Psoas muscle (tissue), 8 donors: Measurements from ENCODE around the gene CAB39L. TPM values are rescaled to one million over a fixed set of nuclear protein-coding genes. Genes with fewer than 3 reads are reported as not detected.

Source experiments
- ATAC-seq, 4 donors: fragments of 200-7000 bp; cut with Tn5 transposase; one replicate each; pipeline ENCODE4 v1.9.1; 2020; ENCODE audit warnings: moderate library complexity in 3 of 4, mild to moderate bottlenecking in 2 of 4
- DNase-seq, 2 donors: peaks; one replicate each; pipeline ENCODE4 v3.0.0-alpha.2; 2020
- H3K27ac ChIP-seq: fragments of 200-600 bp; one replicate; pipeline ENCODE4 v1.8.0; 2022
- H3K27me3 ChIP-seq, 3 donors: fragments of 200-600 bp in 1 of 3; one replicate each; pipeline versions ENCODE4 v1.6.1 to v1.8.0; 2013 to 2022; ENCODE audit warnings: low read length in 2 of 3, mild to moderate bottlenecking in 2 of 3, moderate library complexity in 1 of 3; ENCODE audit not compliant: insufficient read depth in 3 of 3
- H3K36me3 ChIP-seq, 2 donors: fragments of 200-600 bp in 1 of 2; one replicate each; pipeline versions ENCODE4 v1.6.1 to v1.8.0; 2013 to 2022; ENCODE audit warnings: low read depth in 1 of 2, mild to moderate bottlenecking in 1 of 2, moderate library complexity in 1 of 2; ENCODE audit not compliant: insufficient read depth in 1 of 2
- H3K4me1 ChIP-seq: fragments of 200-600 bp; one replicate; pipeline ENCODE4 v1.8.0; 2022
- H3K4me3 ChIP-seq: fragments of 200-600 bp; one replicate; pipeline ENCODE4 v1.8.0; 2022; ENCODE audit warnings: mild to moderate bottlenecking
- H3K9me3 ChIP-seq: fragments of 200-600 bp; one replicate; pipeline ENCODE4 v1.8.0; 2022
- WGBS, 3 donors: extraction: QIAGEN DNeasy Blood & Tissue Kit; methylation state at CpG; one replicate each; pipeline versions ENCODE4 v1.1.6 to v1.1.7; 2013; 5-methylcytosine and 5-hydroxymethylcytosine counted together
- intact Hi-C, 2 donors: fragments of 100-400 bp; cut with DNase I; formaldehyde crosslinking; loops; one replicate each; pipeline versions ENCODE4 v1.11.0 to v1.14.2; 2022
- polyA plus RNA-seq, 3 donors: library from polyadenylated mRNA; stranded (reverse); fragments of 200-250 nt; gene quantifications; one replicate each; pipeline ENCODE4 v1.2.3, GENCODE V29; 2013
- total RNA-seq, 4 donors: library from RNA; stranded (reverse); fragmentation: NEBNext Ultra II Directional in 2 of 4; extraction: Animal tissue kit (Norgen Biotek cat#: 25700) in 2 of 4; gene quantifications; one replicate each; pipeline versions ENCODE4 v1.2.1 to v1.2.4, GENCODE V29; 2021 to 2023
- TF ChIP-seq, protein P1 (sequence below): fragments of 200-600 bp; IDR thresholded peaks from one replicate; pipeline ENCODE4 v1.8.0; 2022; ENCODE audit warnings: antibody characterized with exemption
- donor health status: healthy with polysubstance abuse.
- donor health status: DM: no; HTN: no; CAD: no; lungs with moderate emphysema.
- donor health status: Bipolar disorder and iron deficiency.
- donor health status: healthy.
- donor health status: DM: yes; HTN: yes; CAD: no.
- donor health status: DM: no; HTN: no; CAD: no.
- donor health status: DM: no; HTN: no; CAD: no.
- donor health status: DM: yes; HTN: yes; CAD: no.

The CAB39L gene
- total and polyA plus RNA-seq, 7 donors = 1.5 to 13.3 (median 3.0) TPM

DNA sequence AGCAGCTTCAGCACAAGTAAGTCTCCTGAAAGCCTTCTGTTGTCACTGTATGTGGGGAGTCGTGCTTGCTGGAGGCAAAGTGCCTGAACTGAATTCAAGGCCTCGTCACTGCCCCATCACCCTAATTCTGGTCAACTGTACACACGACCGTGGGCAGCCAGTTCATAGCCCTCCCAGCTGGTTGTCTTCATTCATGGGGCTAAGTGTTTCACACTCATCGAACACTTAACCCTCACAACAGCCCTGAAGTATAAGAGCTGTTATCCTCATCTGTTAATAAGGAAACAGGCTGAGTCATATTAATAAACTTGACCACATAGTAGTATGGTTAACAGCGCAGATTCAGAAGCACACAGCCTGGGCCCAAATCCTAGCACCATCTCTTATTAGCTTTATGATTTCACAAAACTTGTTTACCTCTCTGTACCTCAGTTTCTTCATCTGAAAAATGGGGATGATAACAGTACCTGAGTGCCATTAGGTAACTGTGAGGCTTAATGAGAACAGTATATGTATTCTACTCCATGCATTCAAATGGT, 129.5 kb downstream of the CAB39L start:
- peak overlapping the region; percentile 5 for H3K27ac ChIP-seq
- intact Hi-C loops = no loop called here
- no peaks in the 10 kb centered on the region for H3K36me3 ChIP-seq
- DNase-seq = no peak
- WGBS, 3 donors = 76 to 84% (median 82%) methylated on average over 6 of the region's 6 CpGs
- TF ChIP-seq, protein P1, sequence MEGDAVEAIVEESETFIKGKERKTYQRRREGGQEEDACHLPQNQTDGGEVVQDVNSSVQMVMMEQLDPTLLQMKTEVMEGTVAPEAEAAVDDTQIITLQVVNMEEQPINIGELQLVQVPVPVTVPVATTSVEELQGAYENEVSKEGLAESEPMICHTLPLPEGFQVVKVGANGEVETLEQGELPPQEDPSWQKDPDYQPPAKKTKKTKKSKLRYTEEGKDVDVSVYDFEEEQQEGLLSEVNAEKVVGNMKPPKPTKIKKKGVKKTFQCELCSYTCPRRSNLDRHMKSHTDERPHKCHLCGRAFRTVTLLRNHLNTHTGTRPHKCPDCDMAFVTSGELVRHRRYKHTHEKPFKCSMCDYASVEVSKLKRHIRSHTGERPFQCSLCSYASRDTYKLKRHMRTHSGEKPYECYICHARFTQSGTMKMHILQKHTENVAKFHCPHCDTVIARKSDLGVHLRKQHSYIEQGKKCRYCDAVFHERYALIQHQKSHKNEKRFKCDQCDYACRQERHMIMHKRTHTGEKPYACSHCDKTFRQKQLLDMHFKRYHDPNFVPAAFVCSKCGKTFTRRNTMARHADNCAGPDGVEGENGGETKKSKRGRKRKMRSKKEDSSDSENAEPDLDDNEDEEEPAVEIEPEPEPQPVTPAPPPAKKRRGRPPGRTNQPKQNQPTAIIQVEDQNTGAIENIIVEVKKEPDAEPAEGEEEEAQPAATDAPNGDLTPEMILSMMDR = no peak
- no peaks in the 10 kb centered on the region for H3K4me1 ChIP-seq
- H3K9me3 ChIP-seq = no peaks in the 10 kb centered on the region
- H3K27me3 ChIP-seq = no peaks in the 10 kb centered on the region
- no peak for ATAC-seq
- H3K4me3 ChIP-seq = no peak overlapping the region

DNA sequence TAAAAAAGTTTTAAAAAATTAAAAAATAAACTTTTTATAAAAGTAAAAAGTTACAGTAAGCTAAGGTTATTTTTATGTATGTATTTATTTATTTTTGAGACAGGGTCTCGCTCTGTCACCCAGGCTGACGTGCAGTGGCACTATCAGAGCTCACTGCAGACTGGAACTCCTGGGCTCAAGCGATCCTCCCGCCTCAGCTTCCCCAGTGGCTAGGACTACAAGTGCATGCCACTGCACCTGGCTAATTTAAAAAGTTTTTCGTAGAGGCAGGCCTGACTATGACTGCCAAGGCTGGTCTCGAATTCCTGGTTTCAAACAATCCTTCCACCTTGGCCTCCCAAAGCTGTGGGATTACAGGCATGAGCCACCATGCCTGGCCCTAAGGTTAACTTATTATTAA, 132.0 kb downstream of the CAB39L start:
- Histone ChIP-seq H3K9me3 (no peaks in the 10 kb centered on the region), H3K27me3 (peaks cover 0 to under 1% (median 0%) of the 10 kb centered on the region in 3 donors), H3K36me3 (no peaks in the 10 kb centered on the region), H3K27ac (no peak overlapping the region), H3K4me3 (no peak overlapping the region), H3K4me1 (peaks cover 11% of the 10 kb centered on the region)
- intact Hi-C loops = no loop called here
- ATAC-seq (no peak), DNase-seq (no peak)
- WGBS, 3 donors = 89 to 94% (median 91%) methylated on average over 6 of the region's 6 CpGs
- TF ChIP-seq, protein P1 = no peak

DNA sequence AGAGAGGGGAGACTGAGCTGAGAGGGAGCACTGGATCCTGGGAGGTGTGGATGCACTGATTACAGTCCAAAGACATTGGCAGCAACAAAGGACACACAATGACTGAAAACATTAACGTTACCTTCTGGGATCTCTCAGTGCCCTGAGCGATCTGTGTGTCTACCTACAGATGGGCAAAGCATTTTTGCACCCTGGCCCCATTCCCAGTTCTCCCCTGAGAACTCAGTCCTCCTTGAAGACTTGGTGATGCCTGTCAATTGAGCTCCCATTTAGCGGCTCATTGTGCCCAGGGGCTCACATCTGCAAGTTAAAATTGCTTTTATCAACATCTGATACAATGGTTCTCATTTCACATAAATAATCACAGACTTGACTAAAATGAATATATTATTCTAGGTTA, 133.6 kb downstream of the CAB39L start:
- intact Hi-C loops = no loop called here
- Histone ChIP-seq H3K4me3 (no peak overlapping the region), H3K27ac (no peak overlapping the region), H3K27me3 (peaks cover 0 to 3% (median 0%) of the 10 kb centered on the region in 3 donors), H3K9me3 (no peaks in the 10 kb centered on the region), H3K4me1 (peaks cover 11% of the 10 kb centered on the region), H3K36me3 (no peaks in the 10 kb centered on the region)
- WGBS, 3 donors = 82 to 95% (median 87%) methylated on average over 3 of the region's 3 CpGs
- no peak for ATAC-seq
- DNase-seq = no peak
- TF ChIP-seq, protein P1 = no peak

DNA sequence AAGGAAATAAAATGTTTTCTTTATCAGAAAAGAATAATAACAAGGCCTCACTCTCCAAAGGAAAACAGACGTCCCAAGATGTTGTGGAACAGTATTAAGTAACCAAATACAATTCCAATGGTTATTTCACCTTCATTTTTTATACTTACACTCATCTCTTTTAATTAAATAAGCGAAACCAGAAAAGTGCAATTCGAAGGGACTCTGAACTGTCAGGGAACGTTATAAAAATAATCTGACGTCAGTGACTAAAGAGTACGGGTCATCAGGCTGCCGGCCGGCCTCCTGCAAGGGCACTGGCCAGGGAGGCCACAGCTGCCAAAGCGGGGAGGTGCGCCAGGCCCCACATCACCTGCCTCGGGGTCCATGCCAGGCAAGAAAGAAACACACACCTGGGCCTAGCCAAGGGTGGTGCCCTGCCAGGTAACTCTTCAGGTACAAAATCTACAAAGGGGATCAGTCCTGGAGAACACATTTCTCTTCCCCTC, 134.9 kb downstream of the CAB39L start:
- no peaks in the 10 kb centered on the region for H3K36me3 ChIP-seq
- DNase-seq (peak; percentile 41 to 58), ATAC-seq (peak in 1 of 4 donors; percentile 38)
- TF ChIP-seq, protein P1 = no peak
- H3K4me1 ChIP-seq = peaks cover 11% of the 10 kb centered on the region
- 40 to 65% (median 41%) methylated on average over 11 of the region's 11 CpGs for WGBS, 3 donors
- H3K27ac ChIP-seq = peak overlapping the region; percentile 54
- H3K9me3 ChIP-seq = no peaks in the 10 kb centered on the region
- H3K4me3 ChIP-seq = no peak overlapping the region
- intact Hi-C loops = loop anchor here (5.0 to 10.0 kb wide), 2 partner anchors 536 to 538 kb away; no protein-coding TSS in a partner anchor
- peaks cover 0 to 3% (median 0%) of the 10 kb centered on the region in 3 donors for H3K27me3 ChIP-seq
